Activated CD4-positive, alpha-beta T cell treated with anti-CD3 and anti-CD28 coated beads for 36 hours (primary cell): ENCODE results near the gene STAT4. TPM values are rescaled to one million over a fixed set of nuclear protein-coding genes. Genes with fewer than 3 reads are reported as not detected.
A peak's percentile ranks its signal among the peaks of the same experiment; 100 is the strongest.

Experiments used
- ATAC-seq: fragments of 200-7000 bp; cut with Tn5 transposase; one replicate; pipeline ENCODE4 v1.10.0; 2021; ENCODE audit warnings: mild to moderate bottlenecking, moderate library complexity
- CTCF ChIA-PET: fragments of 350-600 bp; sonication (Branson Sonifier 250); formaldehyde crosslinking; loops from one replicate; lab custom pipeline; 2021; ENCODE audit warnings: antibody characterized with exemption; lab: Charles Lee
- POLR2A ChIA-PET: fragments of 350-600 bp; sonication (Branson Sonifier 250); formaldehyde crosslinking; loops from one replicate; lab custom pipeline; 2021; ENCODE audit warnings: antibody characterized with exemption, inconsistent platforms; lab: Charles Lee
- DNase-seq: peaks from one replicate; pipeline ENCODE4 v3.0.0-alpha.2; 2020
- H3K27ac Mint-ChIP-seq: one replicate; pipeline ENCODE4 v1.8.0; 2021; ENCODE audit warnings: mixed read lengths
- H3K27me3 Mint-ChIP-seq: one replicate; pipeline ENCODE4 v1.8.0; 2021; ENCODE audit warnings: mixed read lengths
- H3K36me3 Mint-ChIP-seq: one replicate; pipeline ENCODE4 v1.8.0; 2021; ENCODE audit warnings: low read depth, mixed read lengths
- H3K4me1 Mint-ChIP-seq: one replicate; pipeline ENCODE4 v1.8.0; 2021; ENCODE audit warnings: mixed read lengths
- H3K4me3 Mint-ChIP-seq: one replicate; pipeline ENCODE4 v1.8.0; 2021; ENCODE audit warnings: mild to moderate bottlenecking, moderate library complexity, mixed read lengths
- H3K9me3 Mint-ChIP-seq: one replicate; pipeline ENCODE4 v1.8.0; 2021; ENCODE audit warnings: low read depth, mixed read lengths
- intact Hi-C, 2 experiments: fragments of 100-400 bp; cut with DNase I in 1 of 2; cut with micrococcal nuclease in 1 of 2; formaldehyde crosslinking; loops; one replicate each; pipeline versions ENCODE4 v1.14.2 to v1.15.1; 2022 to 2024; cut with DNase I, micrococcal nuclease
- total RNA-seq, 2 experiments: library from RNA; stranded (reverse); gene quantifications; one replicate each; pipeline ENCODE4 v1.2.3, GENCODE V29; 2021

STAT4 gene
- total RNA-seq, 2 experiments from 2014 or later: 48.8 to 59.5 TPM

- DNase-seq: no peak
Observed at GRCh38 chr2:191187105-191187829, 36.5 kb upstream of the STAT4 start.

GRCh38 chr2:191184457-191184856 lies 33.7 kb upstream of the STAT4 start:
- Mint-ChIP-seq H3K36me3 (peaks cover 3% of the 10 kb centered on the region), H3K27me3 (no peaks in the 10 kb centered on the region), H3K9me3 (no peaks in the 10 kb centered on the region), H3K4me3 (no peak overlapping the region), H3K4me1 (peaks cover 32% of the 10 kb centered on the region), H3K27ac (no peak overlapping the region)
- no peak for DNase-seq
- intact Hi-C loops: no loop called here
- CTCF ChIA-PET: interaction anchor here (2.0 kb wide), 1 partner anchor 12 kb away, joined by 4 read pairs; no protein-coding TSS in a partner anchor
- POLR2A ChIA-PET: no interaction called here
- ATAC-seq: no peak

More at GRCh38 chr2:191187105-191187829, 36.5 kb upstream of the STAT4 start:
- ChIA-PET CTCF (no interaction called here), POLR2A (no interaction called here)
- Mint-ChIP-seq H3K4me3 (no peak overlapping the region), H3K27ac (no peak overlapping the region), H3K27me3 (no peaks in the 10 kb centered on the region), H3K9me3 (peaks cover 8% of the 10 kb centered on the region), H3K36me3 (peaks cover 14% of the 10 kb centered on the region), H3K4me1 (peaks cover 46% of the 10 kb centered on the region)
- intact Hi-C loops: no loop called here
- ATAC-seq: peak; percentile 42

- intact Hi-C loops: no loop called here
- no peak overlapping the region for H3K27ac Mint-ChIP-seq
- no peak overlapping the region for H3K4me3 Mint-ChIP-seq
- no peaks in the 10 kb centered on the region for H3K9me3 Mint-ChIP-seq
- ATAC-seq: no peak
- H3K4me1 Mint-ChIP-seq: peaks cover 22% of the 10 kb centered on the region
- CTCF ChIA-PET: interaction anchor here (1.2 to 2.0 kb wide), 2 partner anchors 11 to 144 kb away, joined by 3 to 4 read pairs; no protein-coding TSS in a partner anchor
- H3K27me3 Mint-ChIP-seq: no peaks in the 10 kb centered on the region
- no peaks in the 10 kb centered on the region for H3K36me3 Mint-ChIP-seq
- POLR2A ChIA-PET: interaction anchor here (0.6 kb wide), 1 partner anchor 377 kb away, joined by 3 read pairs; no protein-coding TSS in a partner anchor
- DNase-seq: no peak
Observed at GRCh38 chr2:191183516-191183915, 32.7 kb upstream of the STAT4 start.

- POLR2A ChIA-PET: interaction anchor here (0.6 kb wide), 1 partner anchor 377 kb away, joined by 3 read pairs; no protein-coding TSS in a partner anchor
- intact Hi-C loops: no loop called here
Observed at GRCh38 chr2:191183081-191183480, 32.3 kb upstream of the STAT4 start.

GRCh38 chr2:191180713-191181112 lies 29.9 kb upstream of the STAT4 start:
- ATAC-seq (peak; percentile 66), DNase-seq (peak; percentile 34)
- intact Hi-C loops: no loop called here
- Mint-ChIP-seq H3K27ac (peak overlapping the region; percentile 7), H3K4me1 (peaks cover 21% of the 10 kb centered on the region), H3K27me3 (no peaks in the 10 kb centered on the region), H3K4me3 (no peak overlapping the region), H3K36me3 (no peaks in the 10 kb centered on the region), H3K9me3 (no peaks in the 10 kb centered on the region)
- ChIA-PET POLR2A (no interaction called here), CTCF (interaction anchor here (1.0 to 1.5 kb wide), 2 partner anchors 10 to 13 kb away, joined by 3 to 7 read pairs; no protein-coding TSS in a partner anchor)

More at GRCh38 chr2:191183081-191183480, 32.3 kb upstream of the STAT4 start:
- Mint-ChIP-seq H3K4me3 (no peak overlapping the region), H3K4me1 (peaks cover 18% of the 10 kb centered on the region), H3K36me3 (no peaks in the 10 kb centered on the region), H3K9me3 (no peaks in the 10 kb centered on the region), H3K27me3 (no peaks in the 10 kb centered on the region), H3K27ac (no peak overlapping the region)
- ATAC-seq (no peak), DNase-seq (no peak)
- CTCF ChIA-PET: interaction anchor here (1.2 kb wide), 1 partner anchor 143 kb away, joined by 3 read pairs; no protein-coding TSS in a partner anchor

- DNase-seq (no peak), ATAC-seq (peak; percentile 43)
- no peaks in the 10 kb centered on the region for H3K9me3 Mint-ChIP-seq
- no peaks in the 10 kb centered on the region for H3K27me3 Mint-ChIP-seq
- ChIA-PET POLR2A (no interaction called here), CTCF (interaction anchor here (0.9 to 1.5 kb wide), 3 partner anchors 10 to 15 kb away, joined by 3 to 7 read pairs (median 3); no protein-coding TSS in a partner anchor)
- no peaks in the 10 kb centered on the region for H3K36me3 Mint-ChIP-seq
- H3K4me1 Mint-ChIP-seq: peaks cover 25% of the 10 kb centered on the region
- intact Hi-C loops: no loop called here
- H3K27ac Mint-ChIP-seq: no peak overlapping the region
- H3K4me3 Mint-ChIP-seq: no peak overlapping the region
Observed at GRCh38 chr2:191180276-191180675, 29.5 kb upstream of the STAT4 start.

GRCh38 chr2:191178806-191179514 lies 28.2 kb upstream of the STAT4 start:
- intact Hi-C loops: no loop called here
- H3K27me3 Mint-ChIP-seq: no peaks in the 10 kb centered on the region
- ATAC-seq (no peak), DNase-seq (no peak)
- no peaks in the 10 kb centered on the region for H3K36me3 Mint-ChIP-seq
- CTCF ChIA-PET: interaction anchor here (0.8 to 1.5 kb wide), 3 partner anchors 14 to 40 kb away, joined by 3 to 4 read pairs (median 4); no protein-coding TSS in a partner anchor
- peaks cover 35% of the 10 kb centered on the region for H3K4me1 Mint-ChIP-seq
- no peak overlapping the region for H3K27ac Mint-ChIP-seq
- no peak overlapping the region for H3K4me3 Mint-ChIP-seq
- no peaks in the 10 kb centered on the region for H3K9me3 Mint-ChIP-seq
- POLR2A ChIA-PET: no interaction called here

GRCh38 chr2:191177751-191178736 lies 27.2 kb upstream of the STAT4 start:
- Mint-ChIP-seq H3K36me3 (no peaks in the 10 kb centered on the region), H3K27me3 (no peaks in the 10 kb centered on the region), H3K9me3 (no peaks in the 10 kb centered on the region), H3K4me3 (no peak overlapping the region), H3K4me1 (peaks cover 44% of the 10 kb centered on the region), H3K27ac (no peak overlapping the region)
- CTCF ChIA-PET: interaction anchor here (0.8 to 1.5 kb wide), 3 partner anchors 13 to 40 kb away, joined by 3 to 4 read pairs (median 4); no protein-coding TSS in a partner anchor
- intact Hi-C loops: no loop called here
- POLR2A ChIA-PET: no interaction called here
- DNase-seq (no peak), ATAC-seq (no peak)

- ChIA-PET POLR2A (interaction anchor here (0.6 kb wide), 1 partner anchor 203 kb away, joined by 3 read pairs; no protein-coding TSS in a partner anchor), CTCF (interaction anchor here (1.5 to 1.9 kb wide), 2 partner anchors 12 to 125 kb away, joined by 4 to 6 read pairs; no protein-coding TSS in a partner anchor)
- no peaks in the 10 kb centered on the region for H3K36me3 Mint-ChIP-seq
- ATAC-seq (no peak), DNase-seq (no peak)
- H3K27ac Mint-ChIP-seq: no peak overlapping the region
- peaks cover 55% of the 10 kb centered on the region for H3K4me1 Mint-ChIP-seq
- H3K4me3 Mint-ChIP-seq: no peak overlapping the region
- intact Hi-C loops: no loop called here
- H3K9me3 Mint-ChIP-seq: no peaks in the 10 kb centered on the region
- no peaks in the 10 kb centered on the region for H3K27me3 Mint-ChIP-seq
Observed at GRCh38 chr2:191176801-191177438, 26.1 kb upstream of the STAT4 start.

- H3K27me3 Mint-ChIP-seq: no peaks in the 10 kb centered on the region
- no peak for ATAC-seq
- CTCF ChIA-PET: interaction anchor here (0.7 to 1.9 kb wide), 2 partner anchors 41 to 125 kb away, joined by 3 to 6 read pairs; no protein-coding TSS in a partner anchor
- H3K4me3 Mint-ChIP-seq: no peak overlapping the region
- POLR2A ChIA-PET: interaction anchor here (0.6 to 0.7 kb wide), 2 partner anchors 203 to 698 kb away, joined by 3 read pairs; no protein-coding TSS in a partner anchor
- no peaks in the 10 kb centered on the region for H3K36me3 Mint-ChIP-seq
- H3K4me1 Mint-ChIP-seq: peaks cover 61% of the 10 kb centered on the region
- no peaks in the 10 kb centered on the region for H3K9me3 Mint-ChIP-seq
- H3K27ac Mint-ChIP-seq: no peak overlapping the region
- intact Hi-C loops: no loop called here
- DNase-seq: no peak
Observed at GRCh38 chr2:191176305-191176704, 25.5 kb upstream of the STAT4 start.
